HG02938 (cell line): Measurements from ENCODE around the gene COL23A1.

Experiments
- ATAC-seq: cut with Tn5 transposase; IDR thresholded peaks from one replicate; pipeline ENCODE4 v1.9.1; 2021; ENCODE audit warnings: mild to moderate bottlenecking, moderate library complexity; ENCODE audit not compliant: unreplicated experiment

The COL23A1 gene

DNA sequence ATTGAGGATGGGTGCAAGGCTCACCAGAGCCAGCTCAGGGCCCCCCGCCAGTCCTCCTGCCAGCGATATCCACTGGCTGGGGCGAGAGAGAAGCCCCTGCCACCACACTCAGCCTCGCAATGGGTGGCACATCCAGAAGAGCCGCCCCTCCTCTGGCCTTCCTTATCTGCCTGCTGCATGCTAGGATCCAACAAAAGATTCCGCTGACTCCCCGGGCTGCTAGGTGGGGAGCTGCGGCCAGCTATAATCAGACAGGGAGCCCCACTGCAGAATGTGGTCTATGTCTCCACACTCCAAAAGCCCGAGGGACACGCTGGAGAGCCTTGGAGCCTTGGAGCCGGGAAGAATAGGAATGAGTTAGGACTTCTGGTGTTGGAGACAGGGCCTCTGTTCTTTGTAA, 32.8 kb downstream of the COL23A1 start:
- no peak for ATAC-seq

DNA sequence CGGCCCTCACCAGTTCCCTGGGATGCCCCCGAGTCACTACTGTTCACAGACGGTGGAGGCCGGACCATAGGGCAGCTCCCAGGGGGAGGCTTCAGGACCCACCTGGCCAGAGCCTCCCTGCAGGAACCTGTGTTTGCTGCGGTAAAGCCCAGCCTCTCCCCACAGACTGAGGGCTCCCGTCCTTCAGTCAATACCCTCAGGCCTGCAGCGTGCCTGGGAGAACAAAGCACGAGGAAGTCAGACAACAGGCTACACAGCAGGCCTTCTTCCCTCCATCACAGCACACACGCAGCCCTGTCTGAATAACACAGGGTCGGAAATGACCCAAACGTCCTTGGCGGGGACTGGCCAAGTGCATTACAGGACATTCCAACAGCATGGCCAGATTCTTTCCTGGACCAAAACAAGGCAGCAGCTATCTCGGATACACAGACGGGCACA, 34.4 kb downstream of the COL23A1 start:
- no peak for ATAC-seq

DNA sequence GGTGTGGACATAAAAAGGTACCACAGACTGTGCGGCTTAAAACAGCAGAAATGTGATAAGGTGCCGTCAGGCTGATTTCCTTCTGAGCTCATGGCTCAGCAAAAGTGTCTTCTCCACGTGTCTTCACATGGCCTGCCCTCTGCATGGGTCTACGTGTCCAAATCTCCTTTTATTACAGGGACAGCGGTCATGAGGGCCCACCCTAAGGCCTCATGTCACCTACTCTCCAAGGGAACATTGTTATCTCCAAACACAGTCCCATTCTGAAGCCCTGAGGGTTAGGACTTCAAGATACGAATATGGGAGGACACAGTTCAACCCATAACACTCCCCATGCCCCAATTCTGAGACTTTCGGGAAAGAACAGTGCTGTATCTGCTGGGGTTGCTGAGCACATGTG, 35.2 kb downstream of the COL23A1 start:
- no peak for ATAC-seq

DNA sequence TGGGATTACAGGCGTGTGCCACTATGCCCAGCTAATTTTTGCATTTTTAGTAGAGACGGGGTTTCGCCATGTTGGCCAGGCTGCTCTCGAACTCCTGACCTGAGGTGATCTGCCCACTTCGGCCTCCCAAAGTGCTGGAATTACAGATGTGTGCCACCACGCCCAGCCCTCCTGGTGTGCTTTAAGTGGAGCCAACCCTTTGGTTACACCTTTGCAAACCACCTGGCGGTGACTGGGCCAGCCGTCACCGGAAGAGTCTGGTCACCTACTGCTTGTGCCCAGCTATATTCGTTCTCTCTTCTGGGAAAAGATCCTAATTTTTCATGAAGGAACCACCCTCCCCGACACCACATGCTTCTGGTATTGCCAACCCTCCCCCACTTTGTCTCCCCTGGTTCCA, 35.9 kb downstream of the COL23A1 start:
- no peak for ATAC-seq

DNA sequence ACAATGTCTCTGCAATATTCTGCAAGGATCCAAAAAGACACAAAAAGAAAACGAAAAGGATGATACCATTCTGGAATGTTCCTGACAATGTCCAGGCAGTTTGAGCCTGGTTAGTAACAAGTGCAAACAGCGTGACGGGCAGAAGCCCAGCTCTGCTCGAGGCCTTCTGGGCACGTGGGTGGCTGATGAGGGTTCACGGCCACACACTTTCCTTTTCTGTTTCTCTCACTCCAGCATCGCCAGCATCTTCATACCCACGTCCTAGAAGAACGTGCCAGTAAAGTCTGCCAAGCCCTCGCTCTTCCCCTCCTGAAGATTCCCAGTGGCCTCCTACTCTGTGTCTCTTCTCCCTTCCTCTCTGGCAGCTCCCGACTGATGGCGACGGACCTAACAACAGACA, 36.7 kb downstream of the COL23A1 start:
- ATAC-seq = no peak

DNA sequence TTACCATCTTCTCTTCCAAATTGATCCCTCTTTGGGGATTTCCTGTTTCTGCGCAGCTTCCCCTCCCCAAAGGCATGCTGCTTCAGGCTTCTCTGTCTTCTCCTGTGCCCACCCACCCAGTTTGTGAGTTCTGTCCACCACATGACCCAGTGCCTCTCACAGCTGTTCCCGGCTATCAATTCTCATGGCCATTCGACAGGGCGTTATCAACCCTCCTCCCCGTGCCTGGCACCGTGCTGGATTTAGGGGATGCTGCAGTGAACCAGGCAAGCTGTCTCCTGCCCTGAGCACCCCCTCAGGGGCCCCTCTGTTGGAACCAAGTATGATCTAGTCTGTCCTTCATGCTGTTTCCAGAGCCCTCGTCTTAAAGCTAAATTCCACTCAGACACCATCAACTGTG, 38.7 kb downstream of the COL23A1 start:
- no peak for ATAC-seq

DNA sequence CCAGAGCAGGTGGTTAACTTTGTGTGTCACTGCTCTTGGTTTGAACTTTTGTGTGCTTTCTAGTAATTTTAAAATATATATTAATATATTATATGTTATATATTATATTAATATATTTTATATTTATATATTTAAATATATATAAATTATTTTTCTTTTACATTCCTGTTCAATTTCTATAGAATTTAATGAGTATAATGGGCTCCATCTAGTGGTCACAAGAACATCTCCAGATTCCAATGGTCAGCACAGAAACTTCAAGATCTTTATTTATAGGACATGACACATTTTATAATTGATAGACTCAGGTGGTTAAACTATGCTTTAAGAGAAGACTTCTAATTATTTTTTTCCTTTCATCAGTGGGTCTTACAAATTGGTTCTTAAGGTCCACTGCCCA, 39.1 kb downstream of the COL23A1 start:
- no peak for ATAC-seq

DNA sequence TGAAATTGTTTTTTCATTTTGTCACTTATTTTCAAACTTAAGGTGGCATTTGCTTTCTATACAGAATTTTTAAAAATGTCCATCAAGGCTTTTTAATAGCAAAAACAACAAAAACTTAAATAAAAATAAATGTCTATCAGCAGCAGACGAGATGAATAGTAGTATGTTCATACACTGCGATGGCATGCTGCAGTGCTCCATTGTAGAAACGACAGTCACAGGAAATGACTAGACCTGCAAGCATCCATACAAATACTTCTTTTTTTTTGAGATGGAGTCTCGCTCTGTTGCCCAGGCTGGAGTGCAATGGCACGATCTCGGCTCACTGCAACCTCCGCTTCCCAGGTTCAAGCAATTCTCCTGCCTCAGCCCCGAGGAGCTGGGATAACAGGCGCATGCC, 41.4 kb downstream of the COL23A1 start:
- no peak for ATAC-seq

DNA sequence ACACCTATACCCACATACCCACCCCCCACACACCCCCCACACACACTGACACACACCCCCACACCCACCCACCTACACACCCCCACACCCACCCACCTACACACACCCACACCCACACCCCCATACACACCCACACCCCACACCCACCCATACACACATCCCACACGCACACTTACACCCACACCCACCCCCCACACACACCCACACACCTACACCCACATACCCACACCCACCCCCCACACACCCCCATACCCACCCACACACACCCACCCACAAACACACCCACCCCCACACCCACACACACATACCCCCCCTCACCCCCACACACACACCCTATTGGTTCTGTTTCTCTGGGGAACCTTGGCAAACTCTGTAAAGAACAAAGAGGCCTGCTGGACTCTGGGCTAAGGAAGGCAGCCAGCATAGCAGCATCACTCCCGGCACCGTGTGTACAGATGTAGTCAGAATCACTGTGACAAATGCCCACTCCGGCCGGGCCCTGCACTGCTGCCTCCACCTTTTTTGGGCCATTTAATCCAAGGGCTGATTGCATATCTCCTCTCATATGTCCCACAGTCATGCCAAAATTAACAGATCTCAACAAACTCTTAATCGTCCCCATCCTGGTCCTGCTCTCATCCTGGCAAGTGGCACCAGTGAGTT, 42.3 kb downstream of the COL23A1 start:
- no peak for ATAC-seq

DNA sequence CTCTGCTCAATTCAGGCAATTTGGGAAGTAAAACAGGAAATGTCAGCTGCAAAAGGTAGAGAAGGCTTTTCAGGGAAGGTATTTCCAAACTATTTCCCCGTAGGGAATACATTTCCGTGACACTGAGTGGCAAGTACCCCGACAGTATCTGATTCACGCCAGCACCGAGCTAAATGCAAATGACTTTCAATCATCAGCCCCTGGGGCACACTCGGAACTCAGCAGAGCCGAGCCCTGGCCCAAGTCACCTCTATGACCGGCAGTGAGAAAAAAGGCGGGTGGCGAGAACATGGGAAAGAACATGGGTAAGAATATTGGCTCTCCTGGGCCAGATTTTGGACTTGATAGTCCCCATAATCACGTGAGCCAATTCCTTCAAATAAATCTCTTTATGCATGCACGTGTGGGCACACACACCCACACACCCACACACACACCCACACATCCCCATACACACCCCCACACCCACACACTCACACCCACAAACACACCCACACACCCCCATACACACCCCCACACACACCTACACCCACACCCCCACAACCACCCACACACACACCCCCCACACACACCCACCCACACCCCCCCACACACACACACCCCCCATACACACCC, 43.0 kb downstream of the COL23A1 start:
- ATAC-seq = no peak

GRCh38 chr5:178546675-178547033, 43.5 kb downstream of the COL23A1 start:
- no peak for ATAC-seq

GRCh38 chr5:178545941-178546674, 44.1 kb downstream of the COL23A1 start:
- no peak for ATAC-seq

GRCh38 chr5:178545176-178545575, 45.0 kb downstream of the COL23A1 start:
- no peak for ATAC-seq

GRCh38 chr5:178544166-178544834, 45.9 kb downstream of the COL23A1 start:
- no peak for ATAC-seq

- ATAC-seq = no peak
These were observed 47.7 kb downstream of the COL23A1 start for GRCh38 chr5:178542455-178542854.

GRCh38 chr5:178540526-178540925, 49.7 kb downstream of the COL23A1 start:
- no peak for ATAC-seq

GRCh38 chr5:178538741-178539229, 51.4 kb downstream of the COL23A1 start:
- ATAC-seq = no peak

- no peak for ATAC-seq
These were observed 52.5 kb downstream of the COL23A1 start for GRCh38 chr5:178537467-178538371.

- no peak for ATAC-seq
These were observed 53.4 kb downstream of the COL23A1 start for GRCh38 chr5:178536541-178537466.
